Osteocyte (in vitro differentiated cells): ENCODE results near the gene LTV1. TPM values are rescaled to one million over a fixed set of nuclear protein-coding genes. Genes with fewer than 3 reads are reported as not detected.
A peak's percentile ranks its signal among the peaks of the same experiment; 100 is the strongest.

Source experiments
- DNase-seq: peaks from one replicate; pipeline ENCODE4 v3.0.0; 2021; ENCODE audit warnings: mixed read lengths; ENCODE audit not compliant: unreplicated experiment; ENCODE audit errors: extremely low spot score
- H3K27ac Mint-ChIP-seq: one replicate; pipeline ENCODE4 v1.8.0; 2021; ENCODE audit warnings: mild to moderate bottlenecking, mixed read lengths; ENCODE audit not compliant: unreplicated experiment
- H3K27me3 Mint-ChIP-seq: one replicate; pipeline ENCODE4 v1.8.0; 2021; ENCODE audit warnings: mixed read lengths; ENCODE audit not compliant: unreplicated experiment
- H3K36me3 Mint-ChIP-seq: one replicate; pipeline ENCODE4 v1.8.0; 2021; ENCODE audit warnings: mixed read lengths; ENCODE audit not compliant: unreplicated experiment
- H3K4me1 Mint-ChIP-seq: one replicate; pipeline ENCODE4 v1.8.0; 2021; ENCODE audit warnings: mixed read lengths; ENCODE audit not compliant: unreplicated experiment
- H3K4me3 Mint-ChIP-seq: one replicate; pipeline ENCODE4 v1.8.0; 2021; ENCODE audit warnings: mild to moderate bottlenecking, moderate library complexity, mixed read lengths; ENCODE audit not compliant: unreplicated experiment
- H3K9me3 Mint-ChIP-seq: one replicate; pipeline ENCODE4 v1.8.0; 2021; ENCODE audit warnings: mixed read lengths; ENCODE audit not compliant: unreplicated experiment
- total RNA-seq: library from RNA; stranded (reverse); gene quantifications from 2 replicates; pipeline ENCODE4 v1.2.1, GENCODE V29; 2021
- TF ChIP-seq, protein P1 (sequence below): fragments of 200-600 bp; sonication (generic); IDR thresholded peaks from 2 replicates; pipeline ENCODE4 v1.5.0; 2021; ENCODE audit warnings: antibody characterized with exemption, mild to moderate bottlenecking, moderate library complexity

Gene LTV1
- total RNA-seq, 1 donor from 2014 or later, result 20.3 TPM

DNA sequence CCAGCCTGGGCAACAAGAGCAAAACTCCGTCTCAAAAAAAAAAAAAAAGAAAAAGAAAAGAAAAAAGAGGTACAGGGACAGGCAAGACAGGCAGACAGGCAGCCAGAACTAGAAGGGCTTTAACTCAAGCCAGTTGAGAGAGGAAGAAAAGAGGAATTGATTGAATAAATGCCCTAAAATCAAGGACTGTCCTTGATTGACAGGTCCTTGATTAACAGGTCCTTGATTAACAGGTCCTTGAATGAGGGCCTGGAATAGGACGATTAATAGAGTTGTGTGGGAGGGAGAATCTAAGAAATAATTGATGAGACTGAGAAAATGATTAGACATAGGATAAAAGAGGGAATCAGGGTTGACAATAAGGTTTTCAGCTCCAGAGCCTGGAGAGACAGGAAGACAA lies 57.2 kb downstream of the LTV1 start:
- no peaks in the 10 kb centered on the region for H3K9me3 Mint-ChIP-seq
- peaks cover 10% of the 10 kb centered on the region for H3K36me3 Mint-ChIP-seq
- peaks cover 9% of the 10 kb centered on the region for H3K4me1 Mint-ChIP-seq
- no peak for DNase-seq
- no peaks in the 10 kb centered on the region for H3K27me3 Mint-ChIP-seq
- no peak overlapping the region for H3K27ac Mint-ChIP-seq
- H3K4me3 Mint-ChIP-seq, result no peak overlapping the region
- TF ChIP-seq, protein P1, sequence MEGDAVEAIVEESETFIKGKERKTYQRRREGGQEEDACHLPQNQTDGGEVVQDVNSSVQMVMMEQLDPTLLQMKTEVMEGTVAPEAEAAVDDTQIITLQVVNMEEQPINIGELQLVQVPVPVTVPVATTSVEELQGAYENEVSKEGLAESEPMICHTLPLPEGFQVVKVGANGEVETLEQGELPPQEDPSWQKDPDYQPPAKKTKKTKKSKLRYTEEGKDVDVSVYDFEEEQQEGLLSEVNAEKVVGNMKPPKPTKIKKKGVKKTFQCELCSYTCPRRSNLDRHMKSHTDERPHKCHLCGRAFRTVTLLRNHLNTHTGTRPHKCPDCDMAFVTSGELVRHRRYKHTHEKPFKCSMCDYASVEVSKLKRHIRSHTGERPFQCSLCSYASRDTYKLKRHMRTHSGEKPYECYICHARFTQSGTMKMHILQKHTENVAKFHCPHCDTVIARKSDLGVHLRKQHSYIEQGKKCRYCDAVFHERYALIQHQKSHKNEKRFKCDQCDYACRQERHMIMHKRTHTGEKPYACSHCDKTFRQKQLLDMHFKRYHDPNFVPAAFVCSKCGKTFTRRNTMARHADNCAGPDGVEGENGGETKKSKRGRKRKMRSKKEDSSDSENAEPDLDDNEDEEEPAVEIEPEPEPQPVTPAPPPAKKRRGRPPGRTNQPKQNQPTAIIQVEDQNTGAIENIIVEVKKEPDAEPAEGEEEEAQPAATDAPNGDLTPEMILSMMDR, result no peak

DNA sequence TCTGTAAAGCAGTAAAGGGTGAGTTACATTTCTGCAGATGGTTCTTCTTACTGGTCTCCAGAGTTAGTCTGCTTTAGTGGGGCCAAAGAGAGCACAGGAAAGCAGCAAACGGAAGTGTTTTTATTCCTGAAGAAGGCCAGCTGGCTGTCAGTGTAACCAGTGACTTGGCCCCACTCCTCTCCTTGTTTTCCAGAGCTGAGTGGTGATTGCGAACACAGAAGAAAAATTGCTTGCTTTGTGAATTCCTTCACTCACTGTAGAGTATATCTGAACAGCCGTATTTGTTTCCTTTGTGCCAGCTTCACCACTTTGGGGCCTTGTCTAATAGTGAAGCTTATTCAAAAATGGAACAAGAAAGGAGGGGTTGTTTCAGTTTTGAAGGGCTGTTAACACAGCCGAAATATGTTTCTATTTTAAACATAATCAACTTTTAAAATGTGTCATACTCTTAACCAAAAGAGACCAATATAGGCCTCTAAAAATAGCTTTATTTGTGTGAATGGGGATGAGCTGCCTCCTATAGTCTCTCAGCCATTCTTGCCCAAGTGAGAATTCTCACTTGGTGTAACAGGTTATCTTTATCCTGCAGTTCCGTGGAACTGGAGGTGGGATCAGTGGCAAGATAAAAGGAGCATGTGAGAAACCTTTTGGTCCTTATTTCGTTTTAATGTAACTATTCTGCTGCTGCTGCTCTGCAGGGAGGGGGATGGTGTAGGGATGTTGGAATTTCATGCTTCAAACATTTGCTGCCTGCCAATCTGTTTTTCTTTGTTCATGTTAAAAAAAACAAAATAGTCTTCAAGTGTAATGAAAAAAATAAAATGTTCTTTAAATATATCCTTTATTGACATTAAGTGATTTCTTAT lies 59.0 kb downstream of the LTV1 start:
- Mint-ChIP-seq H3K27me3 (peaks cover 6% of the 10 kb centered on the region), H3K4me3 (no peak overlapping the region), H3K36me3 (peaks cover 13% of the 10 kb centered on the region), H3K4me1 (peaks cover 9% of the 10 kb centered on the region), H3K9me3 (peaks cover 5% of the 10 kb centered on the region), H3K27ac (peak overlapping the region; percentile 31)
- DNase-seq, result no peak
- TF ChIP-seq, protein P1, result no peak

DNA sequence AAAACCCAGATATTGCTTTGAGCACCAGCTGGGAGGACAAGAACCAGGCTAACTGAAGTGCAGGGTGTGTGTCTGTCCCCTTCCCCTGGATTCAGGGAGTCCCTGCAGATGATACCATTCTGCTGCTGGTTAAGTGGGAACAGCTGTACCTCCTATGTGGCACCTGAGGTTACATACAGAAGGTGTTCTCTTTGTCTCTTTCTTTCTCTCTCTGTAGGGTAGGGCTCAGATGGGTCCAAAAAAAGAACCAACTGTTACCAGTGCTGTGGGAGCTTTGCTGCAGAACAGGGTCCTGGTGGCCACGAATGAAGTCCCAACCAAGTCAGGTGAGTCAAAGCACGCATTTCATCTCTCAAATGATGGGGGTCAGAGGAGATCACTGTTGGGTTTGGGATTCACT lies 59.7 kb downstream of the LTV1 start:
- Mint-ChIP-seq H3K4me1 (peaks cover 9% of the 10 kb centered on the region), H3K9me3 (peaks cover 5% of the 10 kb centered on the region), H3K36me3 (peaks cover 11% of the 10 kb centered on the region), H3K27me3 (peaks cover 6% of the 10 kb centered on the region), H3K4me3 (no peak overlapping the region), H3K27ac (no peak overlapping the region)
- no peak for DNase-seq
- TF ChIP-seq, protein P1, result no peak

DNA sequence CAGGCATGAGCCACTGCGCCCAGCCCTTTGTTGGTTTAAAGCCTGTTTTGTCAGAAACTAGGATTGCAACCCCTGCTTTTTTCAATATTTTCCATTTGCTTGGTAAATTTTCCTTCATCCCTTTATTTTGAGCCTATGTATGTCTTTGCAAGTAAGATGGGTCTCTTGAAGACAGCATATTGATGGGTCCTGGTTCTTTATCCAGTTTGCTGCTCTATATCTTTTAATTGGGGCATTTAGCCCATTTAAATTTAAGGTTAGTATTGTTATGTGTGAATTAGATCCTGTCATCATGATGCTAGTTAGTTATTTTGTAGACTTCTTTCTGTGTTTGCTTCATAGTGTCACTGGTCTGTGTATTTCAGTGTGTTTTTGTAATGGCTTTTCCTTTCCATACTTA lies 67.9 kb downstream of the LTV1 start:
- H3K9me3 Mint-ChIP-seq, result peaks cover 28% of the 10 kb centered on the region
- DNase-seq, result no peak
- H3K36me3 Mint-ChIP-seq, result peaks cover 22% of the 10 kb centered on the region
- H3K4me3 Mint-ChIP-seq, result no peak overlapping the region
- H3K27me3 Mint-ChIP-seq, result peaks cover 21% of the 10 kb centered on the region
- TF ChIP-seq, protein P1, result no peak
- H3K4me1 Mint-ChIP-seq, result no peaks in the 10 kb centered on the region
- H3K27ac Mint-ChIP-seq, result no peak overlapping the region

DNA sequence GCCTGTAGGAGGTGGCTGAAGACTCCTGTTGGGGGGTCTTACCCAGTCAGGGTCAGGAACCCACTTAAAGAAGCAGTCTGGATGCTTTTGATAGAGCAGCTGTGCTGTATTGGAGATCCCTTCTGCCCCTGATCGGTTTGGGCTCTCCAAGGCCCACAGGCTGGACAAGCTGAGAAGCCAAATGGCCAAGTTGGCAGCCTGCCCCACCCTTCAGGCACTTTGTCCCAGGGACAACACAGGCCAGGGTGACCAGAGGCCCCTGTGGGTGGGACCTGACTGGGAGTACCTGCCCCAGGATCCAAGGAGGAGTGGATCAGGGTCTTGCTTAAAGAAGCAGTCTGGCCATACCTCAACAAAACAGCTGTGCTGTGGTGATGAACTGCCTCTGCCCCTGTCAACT lies 69.5 kb downstream of the LTV1 start:
- Mint-ChIP-seq H3K4me3 (no peak overlapping the region), H3K9me3 (peaks cover 32% of the 10 kb centered on the region), H3K4me1 (no peaks in the 10 kb centered on the region), H3K27ac (no peak overlapping the region), H3K27me3 (peaks cover 21% of the 10 kb centered on the region), H3K36me3 (peaks cover 27% of the 10 kb centered on the region)
- TF ChIP-seq, protein P1, result no peak
- DNase-seq, result no peak

Other genes starting within 250 kb of the LTV1 start
- gene PHACTR2, start 165.4 kb upstream of the LTV1 start, total RNA-seq, result 295 and 312 TPM in 2 replicates
- not detected in 2 replicates for gene ZC2HC1B, start 21.1 kb downstream of the LTV1 start, total RNA-seq
- gene PLAGL1, start 164.9 kb downstream of the LTV1 start, total RNA-seq, result 90.3 and 103 TPM in 2 replicates